ENCODE measurements around the gene RAD51B.

DNA sequence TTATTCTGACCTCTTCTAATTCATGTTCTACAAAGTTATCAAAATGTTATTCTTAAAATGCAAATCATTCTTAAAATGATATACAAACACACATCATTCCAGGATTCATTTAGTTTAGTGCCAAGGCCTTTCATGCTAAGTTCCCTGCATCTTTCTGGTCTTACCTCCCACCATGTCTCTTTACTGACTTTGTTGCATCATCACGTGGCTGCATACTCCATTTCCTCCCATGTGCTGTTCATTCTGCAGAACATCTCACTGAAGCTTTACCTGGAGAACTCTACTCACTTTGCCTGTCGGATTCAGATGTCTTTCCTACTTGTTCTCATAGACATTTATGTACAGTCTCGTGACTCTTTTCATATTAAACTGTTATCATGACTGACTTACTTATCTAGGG lies 278.1 kb downstream of the RAD51B start:
- TF ChIP-seq, protein P1, sequence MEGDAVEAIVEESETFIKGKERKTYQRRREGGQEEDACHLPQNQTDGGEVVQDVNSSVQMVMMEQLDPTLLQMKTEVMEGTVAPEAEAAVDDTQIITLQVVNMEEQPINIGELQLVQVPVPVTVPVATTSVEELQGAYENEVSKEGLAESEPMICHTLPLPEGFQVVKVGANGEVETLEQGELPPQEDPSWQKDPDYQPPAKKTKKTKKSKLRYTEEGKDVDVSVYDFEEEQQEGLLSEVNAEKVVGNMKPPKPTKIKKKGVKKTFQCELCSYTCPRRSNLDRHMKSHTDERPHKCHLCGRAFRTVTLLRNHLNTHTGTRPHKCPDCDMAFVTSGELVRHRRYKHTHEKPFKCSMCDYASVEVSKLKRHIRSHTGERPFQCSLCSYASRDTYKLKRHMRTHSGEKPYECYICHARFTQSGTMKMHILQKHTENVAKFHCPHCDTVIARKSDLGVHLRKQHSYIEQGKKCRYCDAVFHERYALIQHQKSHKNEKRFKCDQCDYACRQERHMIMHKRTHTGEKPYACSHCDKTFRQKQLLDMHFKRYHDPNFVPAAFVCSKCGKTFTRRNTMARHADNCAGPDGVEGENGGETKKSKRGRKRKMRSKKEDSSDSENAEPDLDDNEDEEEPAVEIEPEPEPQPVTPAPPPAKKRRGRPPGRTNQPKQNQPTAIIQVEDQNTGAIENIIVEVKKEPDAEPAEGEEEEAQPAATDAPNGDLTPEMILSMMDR (IDR thresholded peaks at IDR 0.05) = no peak
- TF ChIP-seq POLR2A (IDR thresholded peaks at IDR 0.05) (no peak), EP300 (IDR thresholded peaks at IDR 0.05) (no peak)

Measured in tibial nerve (tissue), 4 donors.